NCI-H146 (cell line): ENCODE measurements around the gene ESM1.
A peak's percentile ranks its signal among the peaks of the same experiment; 100 is the strongest.
"Not testable (repeated sequence)": the region's sequence is repeated elsewhere in the genome, so short reads cannot be mapped to it uniquely, and the experiment has no call there.

Source experiments
- DNase-seq: peaks from one replicate; lab custom pipeline; 2025; lab: John Stamatoyannopoulos, UW

Gene ESM1, protein sequence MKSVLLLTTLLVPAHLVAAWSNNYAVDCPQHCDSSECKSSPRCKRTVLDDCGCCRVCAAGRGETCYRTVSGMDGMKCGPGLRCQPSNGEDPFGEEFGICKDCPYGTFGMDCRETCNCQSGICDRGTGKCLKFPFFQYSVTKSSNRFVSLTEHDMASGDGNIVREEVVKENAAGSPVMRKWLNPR

DNA sequence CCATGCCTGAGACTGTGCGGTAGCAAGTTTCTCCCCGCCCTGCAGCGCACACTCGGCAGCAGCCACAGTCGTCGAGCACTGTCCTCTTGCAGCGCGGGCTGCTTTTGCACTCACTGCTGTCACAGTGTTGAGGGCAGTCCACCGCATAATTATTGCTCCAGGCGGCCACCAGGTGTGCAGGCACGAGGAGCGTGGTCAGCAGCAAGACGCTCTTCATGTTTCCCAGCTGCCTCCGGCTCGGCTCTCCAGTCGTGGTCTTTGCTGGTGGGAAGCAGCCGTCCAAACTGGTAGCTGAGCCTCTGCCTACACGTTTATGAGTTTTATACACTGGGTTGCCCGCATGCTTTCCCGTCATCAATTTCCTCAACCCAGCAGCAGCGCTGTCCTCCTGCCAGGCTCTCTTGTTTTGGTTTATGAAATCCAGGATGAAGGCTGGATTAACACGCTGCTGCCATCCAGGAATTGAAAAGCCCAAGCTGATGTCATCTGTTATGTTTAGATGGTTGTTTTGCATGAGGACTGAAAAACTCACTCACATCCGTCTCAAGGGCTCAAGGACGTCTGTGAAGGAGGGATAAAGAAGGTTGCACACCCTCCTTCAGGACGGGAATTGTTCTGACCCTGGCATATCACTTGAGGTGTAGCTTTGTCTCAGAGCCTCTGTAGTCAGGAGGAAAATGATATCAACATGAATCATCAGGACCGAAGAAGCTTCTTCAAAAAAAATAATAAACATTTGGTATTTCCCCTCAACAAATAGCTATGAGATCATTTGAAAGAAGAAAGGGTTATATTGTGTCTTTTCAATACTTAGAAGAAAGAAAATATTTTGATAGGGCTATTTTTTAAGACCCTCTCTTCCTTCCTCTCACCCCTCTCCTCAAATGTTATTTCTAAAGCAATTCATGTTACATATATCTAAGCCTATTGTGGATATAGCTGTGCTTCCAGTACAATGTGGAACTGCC lies at the start of gene ESM1:
Gene ESM1, minus strand, starts transcription at position 293 of the 968 bp plus-strand sequence. Its CDS starts 76 bp downstream, at position 217.
- DNase-seq = peak; percentile 15

DNA sequence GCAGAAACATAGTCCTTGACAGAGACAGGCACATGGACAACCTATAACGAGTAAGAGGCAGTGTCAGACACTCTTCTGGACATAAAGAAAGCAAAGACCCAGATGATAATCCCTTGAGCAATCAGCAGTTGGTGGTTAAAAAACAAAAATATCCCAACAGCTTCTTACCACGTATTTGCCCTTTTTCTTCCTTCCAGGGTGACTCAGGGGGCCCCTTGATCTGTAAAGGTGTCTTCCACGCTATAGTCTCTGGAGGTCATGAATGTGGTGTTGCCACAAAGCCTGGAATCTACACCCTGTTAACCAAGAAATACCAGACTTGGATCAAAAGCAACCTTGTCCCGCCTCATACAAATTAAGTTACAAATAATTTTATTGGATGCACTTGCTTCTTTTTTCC lies 48.2 kb upstream of the ESM1 start:
- DNase-seq = no peak

DNA sequence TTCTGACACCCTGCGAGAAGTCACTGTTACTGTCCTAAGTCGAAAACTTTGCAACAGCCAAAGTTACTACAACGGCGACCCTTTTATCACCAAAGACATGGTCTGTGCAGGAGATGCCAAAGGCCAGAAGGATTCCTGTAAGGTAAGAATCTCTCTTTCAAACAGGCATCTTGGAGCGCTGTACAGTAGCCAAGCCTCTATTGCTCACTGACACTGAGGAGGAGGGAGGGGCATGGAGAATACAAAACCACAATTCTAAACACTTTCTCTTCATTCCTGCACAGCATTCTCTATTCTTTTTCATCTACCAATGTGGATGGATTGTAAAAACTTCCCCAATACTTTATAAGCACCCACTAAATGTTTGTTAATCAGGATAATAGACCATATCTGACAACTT lies 46.1 kb upstream of the ESM1 start:
- no peak for DNase-seq

DNA sequence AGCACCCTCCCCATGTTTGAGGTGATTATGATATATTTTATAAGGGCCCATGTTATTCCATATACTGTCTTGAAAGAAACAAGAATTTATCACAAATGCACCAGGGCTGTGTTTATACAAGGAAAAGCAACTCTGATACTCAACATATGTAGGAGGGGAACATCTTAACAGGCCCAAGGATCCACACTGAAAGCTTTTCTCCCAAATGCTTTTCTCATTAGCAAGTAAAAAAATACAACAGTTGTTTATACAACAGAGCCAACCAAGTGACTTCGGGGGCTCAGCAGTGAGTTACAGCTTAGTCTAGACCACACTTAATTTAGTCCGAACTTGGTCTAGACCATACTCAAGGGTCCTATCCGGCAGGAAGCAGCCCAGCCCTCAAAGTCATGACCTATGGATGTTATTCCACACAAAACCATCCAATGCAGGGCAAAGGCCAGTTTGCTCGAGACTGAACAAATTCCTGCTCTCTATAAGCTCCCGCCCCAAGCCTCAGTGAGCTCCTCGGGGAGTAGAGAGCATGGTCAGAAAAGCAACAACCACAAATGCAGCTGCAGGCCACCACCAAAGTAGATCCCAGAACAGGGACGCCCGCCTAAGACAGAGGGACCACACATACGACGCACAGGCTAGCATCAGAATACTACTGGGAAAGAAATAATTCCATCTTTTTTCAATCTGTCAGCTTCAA lies 45.4 kb upstream of the ESM1 start:
- DNase-seq = no peak

DNA sequence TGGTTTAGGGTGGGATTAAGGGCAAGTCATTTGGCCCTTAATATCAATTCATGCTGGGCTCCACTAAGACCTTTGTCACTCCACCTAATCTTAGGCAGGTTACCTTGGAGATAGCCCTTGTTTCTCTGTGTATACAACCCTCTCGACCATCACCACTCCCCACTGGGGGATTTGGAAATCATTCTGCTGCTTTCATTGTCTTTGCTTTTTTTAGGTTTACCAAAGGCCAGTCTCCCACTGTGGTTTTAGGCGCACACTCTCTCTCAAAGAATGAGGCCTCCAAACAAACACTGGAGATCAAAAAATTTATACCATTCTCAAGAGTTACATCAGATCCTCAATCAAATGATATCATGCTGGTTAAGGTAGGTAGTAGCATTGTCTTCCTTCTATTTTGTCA lies 44.8 kb upstream of the ESM1 start:
- DNase-seq = peak; percentile 1

DNA sequence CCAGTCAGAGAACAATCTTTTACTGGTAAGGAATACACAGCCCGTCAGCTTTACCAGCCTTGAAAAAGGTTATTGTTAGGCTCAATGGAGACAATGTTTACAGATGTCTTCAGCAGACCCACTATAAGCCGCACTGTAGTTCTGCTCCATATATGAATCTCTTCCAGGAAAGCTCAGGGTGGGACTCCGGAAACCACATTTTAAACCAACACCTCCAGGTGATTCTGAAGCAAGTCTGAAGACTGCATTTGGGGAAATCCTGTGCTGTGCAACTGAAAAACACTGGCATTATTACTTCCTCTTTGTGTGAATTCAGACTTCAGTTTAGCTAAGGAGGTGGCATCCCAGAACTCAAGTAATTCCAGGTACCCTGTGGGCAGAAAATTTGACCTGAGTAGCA lies 42.2 kb upstream of the ESM1 start:
- DNase-seq = no peak

DNA sequence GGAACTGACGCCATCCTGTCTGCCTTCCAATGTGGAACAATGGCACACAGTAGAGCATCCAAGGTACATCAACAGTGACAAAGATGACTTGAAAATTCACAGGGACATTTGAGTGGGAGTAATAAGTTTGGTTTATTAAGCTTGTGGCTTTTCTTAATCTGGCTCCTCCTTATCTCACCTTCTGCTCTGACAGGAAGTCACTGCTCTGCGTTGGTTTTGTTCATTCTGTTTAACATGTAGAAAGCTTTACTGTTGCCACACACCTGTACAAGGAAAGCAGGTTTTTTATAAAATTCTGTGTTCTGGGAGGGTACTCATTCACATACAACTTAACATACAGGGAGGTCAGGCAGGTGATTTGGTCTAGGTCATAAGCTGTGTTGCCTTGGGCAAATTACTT lies 37.1 kb upstream of the ESM1 start:
- DNase-seq = no peak

DNA sequence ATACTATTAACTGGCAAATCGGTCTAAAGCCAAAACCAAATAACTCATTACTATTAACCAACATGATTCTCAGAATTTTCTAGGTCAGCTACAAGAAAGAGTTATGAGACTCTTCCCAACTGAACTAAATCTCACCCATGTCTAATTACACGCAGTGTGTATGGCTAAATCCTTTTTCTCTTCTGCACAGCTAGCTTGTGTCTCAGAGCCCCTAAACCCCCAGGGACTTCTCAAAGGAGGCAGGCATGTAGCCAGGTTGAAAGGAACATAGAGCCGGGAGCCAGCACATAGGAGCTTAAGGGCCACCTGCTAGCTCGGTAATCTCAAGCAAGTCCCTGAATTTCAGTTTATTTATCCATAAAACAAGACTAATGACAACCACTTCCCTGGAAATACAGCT lies 36.4 kb upstream of the ESM1 start:
- no peak for DNase-seq

DNA sequence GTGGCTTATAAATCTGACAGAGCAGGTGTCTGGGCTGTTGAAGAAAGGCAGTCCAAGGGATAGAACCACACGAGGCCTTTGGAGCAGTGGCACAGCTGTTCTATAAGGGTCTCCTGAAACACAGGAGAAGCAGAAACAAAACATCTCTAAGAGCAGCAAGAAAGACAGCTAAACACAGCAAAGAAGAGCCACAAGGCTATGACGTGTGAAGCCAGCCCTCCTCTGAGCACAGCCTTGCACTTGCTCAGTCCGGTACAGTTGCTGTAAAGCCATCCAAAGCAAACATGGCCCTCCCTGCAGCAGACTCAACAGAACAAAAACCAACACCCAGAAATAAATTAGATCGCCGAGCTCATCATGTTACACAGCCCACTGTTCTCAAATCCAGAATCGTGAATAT lies 36.0 kb upstream of the ESM1 start:
- DNase-seq = no peak

DNA sequence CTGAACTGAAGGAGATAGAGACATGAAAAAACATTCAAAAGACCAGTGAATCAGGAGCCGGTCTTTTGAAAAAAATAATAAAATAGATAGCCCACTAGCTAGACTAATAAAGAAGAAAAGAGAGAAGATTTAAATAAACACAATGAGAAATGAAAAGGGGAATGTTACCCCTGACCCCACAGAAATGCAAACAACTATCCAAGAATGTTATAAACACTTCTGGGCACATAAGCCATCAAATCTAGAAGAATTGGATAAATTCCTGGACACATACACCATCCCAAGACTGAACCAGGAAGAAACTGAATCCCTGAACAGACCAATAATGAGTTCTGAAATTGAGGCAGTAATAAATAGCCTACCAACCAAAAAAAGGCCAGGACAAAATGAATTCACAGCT lies 24.8 kb upstream of the ESM1 start:
- DNase-seq = not testable (repeated sequence)

DNA sequence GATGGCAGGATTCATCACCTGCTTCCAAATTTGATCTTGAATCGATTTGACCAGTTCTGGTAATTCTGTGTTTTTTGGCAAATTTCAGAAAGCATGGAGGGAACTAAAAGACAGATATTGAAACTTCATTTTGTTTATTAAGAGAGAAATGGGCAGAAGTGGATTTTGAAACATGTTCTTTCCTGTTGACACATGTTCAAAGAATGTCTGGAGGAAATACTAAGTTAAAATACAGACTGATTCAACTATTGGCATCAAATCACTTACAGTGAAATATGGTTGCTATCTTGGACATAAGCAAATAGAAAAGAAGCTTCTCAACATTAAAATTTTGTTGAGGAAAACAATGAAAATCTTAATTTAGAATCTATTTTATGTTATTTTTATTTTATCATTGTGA lies 19.3 kb upstream of the ESM1 start:
- no peak for DNase-seq

DNA sequence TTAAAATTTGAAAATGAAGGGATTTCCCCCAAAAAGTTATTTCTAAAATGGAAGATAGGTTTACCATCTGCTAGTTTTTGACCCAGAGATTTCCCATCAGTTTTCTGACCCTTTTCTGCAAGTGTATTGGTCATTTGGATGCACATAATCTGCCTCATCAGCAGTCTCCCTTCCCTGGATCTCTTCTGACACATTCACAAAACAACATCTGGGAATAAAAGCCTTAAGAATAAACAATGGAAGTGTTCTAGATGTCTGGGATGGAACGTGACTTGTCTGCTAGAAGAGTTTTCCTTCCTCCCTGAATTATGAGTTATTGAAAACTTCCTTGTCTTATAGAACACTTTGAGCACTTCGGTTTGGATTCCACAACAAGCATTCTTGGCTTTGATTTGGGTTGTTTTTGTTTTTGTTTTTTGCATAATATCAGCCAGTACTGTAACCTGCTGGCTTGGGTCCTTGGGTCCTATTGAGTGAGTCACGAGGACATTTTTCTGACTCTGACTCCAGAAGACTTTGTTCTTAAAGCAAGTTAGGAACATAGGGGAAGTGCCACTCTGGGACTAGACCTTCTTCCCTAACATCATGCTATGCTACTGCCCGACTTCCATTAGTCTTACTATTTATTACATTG lies 18.2 kb upstream of the ESM1 start:
- DNase-seq = no peak

DNA sequence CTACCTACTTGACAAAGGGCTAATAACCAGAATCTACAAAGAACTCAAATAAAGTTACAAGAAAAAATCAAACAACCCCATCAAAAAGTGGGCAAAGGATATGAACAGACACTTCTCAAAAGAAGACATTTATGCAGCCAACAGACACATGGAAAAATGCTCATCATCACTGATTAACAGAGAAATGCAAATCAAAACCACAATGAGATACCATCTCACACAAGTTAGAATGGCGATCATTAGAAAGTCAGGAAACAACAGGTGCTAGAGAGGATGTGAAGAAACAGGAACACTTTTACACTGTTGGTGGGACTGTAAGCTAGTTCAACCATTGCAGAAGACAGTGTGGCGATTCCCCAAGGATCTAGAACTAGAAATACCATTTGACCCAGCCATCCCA lies 16.8 kb upstream of the ESM1 start:
- DNase-seq = not testable (repeated sequence)

DNA sequence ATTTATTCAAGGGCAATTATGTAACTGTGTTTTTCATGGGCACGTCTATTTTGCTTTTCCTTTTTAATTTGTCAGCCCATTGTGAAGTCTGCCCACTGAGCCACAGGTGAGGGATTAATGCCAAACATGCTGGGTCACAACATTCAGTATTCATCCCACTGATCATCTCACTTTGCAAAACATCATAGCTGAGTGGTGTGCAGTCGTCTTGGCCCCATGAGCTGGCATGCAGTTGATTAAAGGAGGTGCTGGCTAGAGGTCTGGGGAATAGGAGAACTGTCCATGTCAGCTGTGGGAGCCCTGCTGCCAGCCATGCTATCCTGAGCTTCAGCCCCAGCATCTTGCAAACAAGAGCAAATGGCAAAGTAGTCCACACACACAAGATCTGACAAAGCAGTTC lies 11.7 kb upstream of the ESM1 start:
- no peak for DNase-seq

DNA sequence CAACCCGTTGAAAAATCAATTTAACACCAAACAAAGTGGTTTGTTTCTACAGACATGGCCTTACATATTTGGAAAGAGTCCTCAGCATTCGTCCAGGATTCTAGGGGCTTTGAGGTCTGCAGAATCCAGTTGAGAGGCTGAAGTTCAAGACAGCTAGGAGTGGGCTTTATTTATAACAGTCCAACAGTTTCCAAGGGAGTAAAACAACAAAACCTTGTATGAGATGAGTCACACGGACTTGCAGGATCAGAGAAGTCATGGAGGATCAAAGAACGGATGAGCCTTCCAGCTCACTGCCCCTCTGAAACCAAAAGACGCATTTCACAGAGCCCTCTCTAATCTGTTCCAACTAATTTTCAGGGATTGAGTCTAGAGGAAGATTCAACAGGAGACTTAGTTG lies 11.1 kb upstream of the ESM1 start:
- DNase-seq = no peak

DNA sequence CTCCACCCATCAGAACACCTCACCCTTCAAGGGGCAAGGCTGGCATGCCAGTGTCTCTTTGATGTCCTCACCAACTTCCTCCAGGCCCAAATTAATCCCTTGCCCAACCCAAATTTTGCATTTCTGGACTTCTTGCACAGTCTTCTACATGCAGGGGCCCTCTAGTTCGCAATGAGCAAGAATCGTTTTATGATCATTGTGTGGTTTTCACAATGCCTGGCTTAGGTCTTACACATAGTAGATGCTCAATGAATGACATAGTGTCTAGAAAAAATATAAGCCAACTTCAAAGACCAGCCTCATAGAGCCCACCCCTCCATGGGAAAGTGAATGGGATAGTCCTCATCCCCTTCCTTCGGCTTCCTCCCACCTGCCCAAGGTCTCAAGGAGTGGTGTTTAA lies 9.8 kb upstream of the ESM1 start:
- DNase-seq = no peak

DNA sequence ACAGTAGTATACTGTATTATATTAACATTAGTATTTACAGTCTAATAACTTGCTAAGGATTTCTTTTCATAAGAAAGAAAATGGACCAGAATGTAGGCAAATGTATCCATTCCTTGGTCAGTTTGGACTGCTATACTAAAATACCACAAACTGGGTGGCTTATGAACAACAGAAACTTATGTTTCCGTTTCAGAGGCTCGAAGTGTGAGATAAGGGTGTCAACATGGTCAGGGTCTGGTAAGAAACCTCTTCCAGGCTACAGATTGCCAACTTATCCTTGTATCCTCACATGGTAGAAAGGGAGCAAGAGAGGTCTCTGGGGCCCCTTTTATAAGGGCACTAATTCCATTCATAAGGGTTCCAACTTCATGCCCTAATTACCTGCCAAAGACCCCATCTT lies 9.2 kb upstream of the ESM1 start:
- DNase-seq = no peak

DNA sequence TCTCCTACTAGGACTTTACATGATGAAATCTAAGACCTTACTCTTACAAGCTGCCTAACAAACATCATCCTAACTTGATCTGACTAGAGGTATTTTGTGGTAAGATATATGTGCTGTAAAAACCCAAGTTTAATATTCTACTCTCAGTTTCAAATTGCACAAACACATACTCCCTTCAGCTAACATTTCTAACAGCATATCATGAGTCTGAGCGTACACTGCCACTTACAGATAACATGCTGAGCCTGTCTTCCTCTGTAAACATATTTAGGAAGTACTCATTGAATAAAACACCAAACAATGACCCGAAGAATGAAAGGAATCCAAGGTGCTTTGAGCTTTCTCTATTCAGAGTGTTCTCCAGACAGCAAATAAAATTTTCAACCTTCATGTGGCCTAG lies 7.9 kb upstream of the ESM1 start:
- DNase-seq = no peak

DNA sequence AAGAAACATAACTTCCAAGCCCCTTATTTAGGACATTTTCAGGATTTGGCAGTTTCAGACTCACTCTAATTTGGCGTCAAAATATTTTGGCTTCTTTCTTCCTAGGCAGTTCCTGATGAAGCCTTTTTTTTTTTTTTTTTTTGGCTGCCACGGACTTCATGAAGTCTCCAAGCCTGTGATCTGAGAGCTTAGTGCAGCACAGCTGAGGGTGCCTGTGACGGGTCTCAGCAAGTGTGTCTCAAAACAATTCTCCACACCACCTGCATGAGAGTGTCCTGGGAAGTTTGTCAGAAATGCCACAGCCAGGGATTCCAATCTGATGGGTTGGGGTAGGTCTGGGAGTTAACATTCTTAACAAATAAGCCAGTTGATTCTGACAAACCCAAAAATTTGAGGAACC lies 6.0 kb upstream of the ESM1 start:
- DNase-seq = no peak

DNA sequence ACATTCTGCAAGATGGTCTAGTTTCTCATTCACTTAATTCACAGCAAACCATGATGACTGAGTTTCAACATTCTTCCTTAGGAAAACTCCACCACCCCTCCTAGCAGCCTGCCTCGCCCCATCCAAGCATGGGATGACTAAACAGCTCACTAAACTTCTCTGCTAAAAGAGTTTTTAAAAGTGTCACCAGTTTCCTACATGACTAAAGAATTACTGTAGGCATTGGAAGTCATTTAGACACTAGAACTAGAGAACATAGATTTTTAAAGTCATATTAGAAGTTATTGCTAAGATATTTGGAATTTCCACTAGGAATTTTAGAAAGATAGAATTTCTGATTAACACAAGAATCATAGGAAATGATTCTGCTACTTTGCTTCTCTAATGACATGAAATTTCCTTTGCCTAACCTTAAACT lies 5.5 kb upstream of the ESM1 start:
- no peak for DNase-seq

DNA sequence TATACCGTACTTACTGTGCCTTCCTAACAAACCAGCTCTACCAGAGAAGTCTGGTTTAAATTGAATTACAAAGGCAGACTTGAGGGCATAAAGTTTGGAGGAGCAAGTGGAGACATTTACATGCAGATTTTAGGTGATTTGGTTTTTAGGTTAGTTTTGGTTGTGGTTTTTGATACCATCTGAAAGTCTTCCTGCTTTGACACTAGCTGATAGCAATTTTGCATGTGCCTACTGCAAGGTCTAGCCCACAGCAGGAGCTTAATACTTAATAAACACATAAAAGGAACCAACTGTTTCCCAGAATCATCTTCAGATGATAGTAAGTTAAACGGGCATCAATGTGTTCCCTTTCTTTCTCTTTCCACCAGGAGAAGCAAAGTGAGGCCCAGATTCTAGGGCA lies 3.4 kb upstream of the ESM1 start:
- no peak for DNase-seq

DNA sequence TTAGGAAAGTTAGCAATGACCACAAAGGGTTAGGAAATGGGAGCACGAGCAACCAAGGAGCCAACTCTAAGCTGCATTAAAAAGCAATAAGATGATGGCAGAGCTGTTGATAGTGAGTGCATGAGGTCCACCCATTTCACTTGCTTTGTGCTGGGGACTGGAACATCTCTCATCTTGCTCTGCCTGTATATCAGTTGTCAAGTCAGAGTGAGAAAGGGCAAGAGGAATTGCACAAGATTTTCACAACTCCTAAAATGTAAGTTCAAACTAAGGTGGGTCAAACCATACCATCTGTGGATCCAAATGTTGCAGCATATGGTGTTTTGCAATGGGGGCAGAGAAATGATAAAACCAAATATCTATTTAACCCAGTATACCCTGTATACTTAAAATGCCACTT lies 2.8 kb upstream of the ESM1 start:
- DNase-seq = no peak

DNA sequence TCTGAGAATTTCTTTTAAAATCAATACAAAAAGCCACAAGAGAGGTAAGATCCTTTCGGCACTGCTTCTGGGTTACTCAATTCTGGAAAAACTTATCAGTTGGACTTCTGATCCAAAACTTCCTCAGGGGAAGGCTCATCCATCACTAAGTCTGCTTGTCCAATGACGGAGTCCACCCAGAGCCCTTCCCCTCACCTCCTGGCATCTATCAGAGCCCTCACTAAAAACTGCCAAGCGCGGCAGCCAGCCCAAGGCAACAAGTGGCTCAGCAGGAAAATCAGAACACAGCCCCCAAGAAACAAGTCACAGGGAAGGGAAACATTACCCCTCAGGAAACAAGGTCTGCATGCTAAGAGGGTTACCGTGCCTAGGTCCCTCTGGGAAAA lies 869 bp upstream of the ESM1 start:
- no peak for DNase-seq
